Germinal center (tissue), 1 donor: ENCODE measurements around the gene CCS.
"Not testable (repeated sequence)": the region's sequence is repeated elsewhere in the genome, so short reads cannot be mapped to it uniquely, and the experiment has no call there.

Source experiments
- DNase-seq: peaks from one replicate; pipeline ENCODE4 v3.0.0; 2012; ENCODE audit warnings: mixed read lengths, low spot score

The CCS gene

DNA sequence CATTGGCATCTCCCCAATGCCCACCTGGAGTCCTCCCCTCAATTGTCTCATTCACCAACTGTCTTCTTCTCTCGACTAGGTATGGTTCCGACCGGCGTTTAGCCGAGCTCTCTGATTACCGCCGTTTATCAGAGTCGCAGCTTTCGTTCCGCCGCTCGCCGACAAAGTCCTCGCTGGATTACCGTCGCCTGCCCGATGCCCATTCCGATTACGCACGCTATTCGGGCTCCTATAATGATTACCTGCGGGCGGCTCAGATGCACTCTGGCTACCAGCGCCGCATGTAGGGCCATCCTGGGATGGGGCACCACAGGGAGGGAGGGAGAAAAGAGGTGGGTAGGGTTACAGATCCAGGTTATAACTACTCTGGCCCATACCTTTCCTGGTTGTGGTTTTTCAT, 33.4 kb downstream of the CCS start:
- DNase-seq, result no peak

DNA sequence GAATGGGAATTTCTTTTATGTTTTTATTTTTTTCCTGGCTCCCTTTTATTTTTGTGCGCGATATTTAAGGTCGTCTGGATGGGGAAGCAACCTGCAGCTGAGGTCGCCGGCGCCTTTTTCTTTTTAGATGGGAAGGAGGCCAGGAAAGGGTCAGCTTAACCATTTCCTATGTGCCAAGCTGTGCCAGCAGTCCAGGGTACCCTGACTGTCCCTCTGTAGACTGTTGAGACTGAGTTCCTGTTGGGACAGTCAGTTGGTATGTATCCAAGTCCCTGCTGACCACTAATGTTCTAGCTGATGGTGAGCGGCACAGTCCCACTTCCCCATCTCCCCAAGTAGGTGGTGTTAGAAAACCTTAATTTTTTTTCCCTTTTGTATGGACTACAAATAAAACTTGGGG, 33.9 kb downstream of the CCS start:
- DNase-seq, result no peak

DNA sequence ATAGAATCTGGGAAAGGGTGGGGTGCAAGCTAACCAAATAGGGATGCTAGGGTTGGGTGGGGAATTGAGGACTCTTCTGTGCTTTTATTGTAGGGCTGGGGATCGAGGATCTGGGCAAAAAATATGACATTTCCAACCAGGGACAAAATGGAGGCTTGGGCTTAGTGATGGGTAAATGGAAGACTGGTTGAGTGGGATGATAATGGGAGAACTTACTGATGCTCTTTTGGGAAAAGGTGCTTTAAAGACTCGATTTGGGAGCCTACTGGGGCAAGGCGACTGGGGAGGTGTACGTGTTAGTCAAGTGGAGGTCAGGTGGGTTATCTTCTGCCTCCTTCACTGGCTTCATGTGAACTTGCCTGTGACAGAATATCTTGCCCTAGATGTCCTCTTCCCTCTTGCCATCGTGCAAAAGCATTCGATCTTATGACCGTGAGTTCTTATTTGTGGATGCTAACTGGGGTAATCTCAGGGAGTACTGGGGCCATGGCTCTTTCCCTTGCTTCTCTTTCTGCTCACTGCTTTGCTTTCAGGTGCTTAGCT, 35.1 kb downstream of the CCS start:
- DNase-seq, result no peak

DNA sequence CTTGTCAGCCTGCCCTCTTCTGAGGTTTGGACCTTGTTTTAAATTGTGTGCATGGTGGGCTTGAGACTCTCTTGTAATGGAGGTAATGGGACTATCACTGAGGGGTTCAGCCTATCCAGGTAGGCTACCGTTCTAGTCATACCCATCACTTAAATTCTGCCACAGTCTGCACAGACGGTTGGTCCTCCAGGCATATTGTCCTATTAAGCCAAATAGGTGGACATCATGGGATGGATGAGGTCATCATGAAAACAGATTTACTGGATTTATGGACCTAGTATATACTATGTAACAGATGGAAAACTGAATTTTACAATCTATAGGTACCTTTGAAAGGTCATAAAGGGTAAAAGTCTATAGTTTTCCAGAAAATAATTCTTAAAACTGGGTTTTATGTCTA, 36.4 kb downstream of the CCS start:
- no peak for DNase-seq

DNA sequence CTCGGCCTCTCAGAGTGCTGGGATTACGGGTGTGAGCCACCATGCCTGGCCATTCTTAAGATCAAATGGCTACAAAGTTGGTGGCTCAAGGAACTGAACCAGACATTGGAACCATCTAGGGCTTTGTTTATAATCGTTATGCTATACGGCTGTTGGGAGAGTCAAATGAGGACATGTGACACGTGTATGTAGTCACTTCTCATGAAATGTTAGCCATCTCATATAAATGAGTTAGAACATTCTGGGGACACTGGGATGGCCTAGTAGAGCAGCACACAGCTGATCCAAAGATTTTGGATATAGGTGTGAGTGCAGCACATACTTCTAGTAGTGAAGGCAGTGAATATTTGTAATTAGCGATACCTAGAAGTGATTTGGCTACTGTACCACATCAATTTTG, 38.9 kb downstream of the CCS start:
- no peak for DNase-seq

DNA sequence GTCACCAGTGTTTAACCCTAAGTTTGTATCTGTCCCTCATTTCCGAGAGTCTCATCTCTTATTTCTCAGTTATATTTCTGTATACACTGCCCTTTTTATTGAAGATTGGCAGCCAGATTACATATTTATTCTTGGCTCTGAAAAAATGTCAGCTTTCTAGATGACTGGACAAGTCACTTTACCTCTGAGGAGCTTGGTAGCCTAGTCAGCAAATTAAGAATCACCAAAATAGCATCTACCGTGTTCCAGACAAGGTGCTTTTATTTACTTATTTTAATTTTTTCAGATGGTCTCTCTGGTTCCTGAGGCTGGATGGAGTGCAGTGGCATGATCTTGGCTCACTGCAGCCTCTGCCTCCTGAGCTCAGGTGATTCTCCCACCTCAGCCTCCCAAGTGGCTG, 40.0 kb downstream of the CCS start:
- no peak for DNase-seq

DNA sequence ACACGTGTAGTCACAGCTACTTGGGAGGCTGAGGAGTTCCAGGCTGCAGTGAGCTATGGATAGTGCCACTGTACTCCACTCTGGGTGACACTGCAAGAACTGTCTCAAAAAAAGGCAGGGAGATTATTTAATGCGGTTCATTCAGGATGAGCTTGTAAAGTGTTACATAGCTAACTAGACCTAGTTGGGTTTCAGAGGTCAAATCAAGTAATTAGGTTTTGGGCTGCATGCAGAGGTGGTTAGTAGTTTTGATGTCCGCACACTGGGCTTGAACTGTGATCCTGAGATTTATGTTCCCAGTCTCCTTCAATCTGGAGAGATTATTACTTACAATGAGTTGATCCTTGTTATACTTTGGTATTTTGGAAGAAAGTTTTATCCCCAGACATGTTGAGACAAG, 43.4 kb downstream of the CCS start:
- DNase-seq, result no peak

DNA sequence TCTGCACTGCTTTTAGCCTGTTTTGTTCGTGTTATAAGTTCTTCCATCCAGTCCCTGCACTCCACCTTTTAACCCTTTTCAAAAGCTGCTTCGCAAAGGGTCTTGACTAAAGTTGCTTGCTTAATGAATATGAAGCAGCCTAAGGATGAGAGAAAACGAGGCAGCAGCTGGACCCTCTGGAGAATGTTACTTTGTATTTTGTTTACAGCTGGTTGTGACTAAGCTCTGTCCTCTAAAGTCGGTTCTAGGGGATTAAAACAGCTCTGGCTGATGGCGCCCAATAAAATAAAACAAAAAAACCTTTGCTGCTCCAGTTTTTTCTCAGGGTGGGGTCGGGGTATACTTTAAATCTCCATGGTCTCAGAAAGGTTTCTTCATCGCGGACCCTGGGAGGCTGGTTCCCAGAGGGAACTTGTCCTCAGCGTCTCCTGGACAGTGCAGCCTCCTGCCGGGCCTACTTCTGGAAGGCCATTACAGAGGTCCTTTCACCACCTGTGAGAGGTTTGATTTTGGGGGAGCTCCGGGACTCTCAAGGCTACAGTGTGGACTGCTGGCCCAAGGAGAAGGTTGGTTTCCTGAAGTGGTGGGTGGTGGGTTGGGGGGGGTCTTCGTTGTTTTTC, 44.7 kb downstream of the CCS start:
- DNase-seq, result no peak

DNA sequence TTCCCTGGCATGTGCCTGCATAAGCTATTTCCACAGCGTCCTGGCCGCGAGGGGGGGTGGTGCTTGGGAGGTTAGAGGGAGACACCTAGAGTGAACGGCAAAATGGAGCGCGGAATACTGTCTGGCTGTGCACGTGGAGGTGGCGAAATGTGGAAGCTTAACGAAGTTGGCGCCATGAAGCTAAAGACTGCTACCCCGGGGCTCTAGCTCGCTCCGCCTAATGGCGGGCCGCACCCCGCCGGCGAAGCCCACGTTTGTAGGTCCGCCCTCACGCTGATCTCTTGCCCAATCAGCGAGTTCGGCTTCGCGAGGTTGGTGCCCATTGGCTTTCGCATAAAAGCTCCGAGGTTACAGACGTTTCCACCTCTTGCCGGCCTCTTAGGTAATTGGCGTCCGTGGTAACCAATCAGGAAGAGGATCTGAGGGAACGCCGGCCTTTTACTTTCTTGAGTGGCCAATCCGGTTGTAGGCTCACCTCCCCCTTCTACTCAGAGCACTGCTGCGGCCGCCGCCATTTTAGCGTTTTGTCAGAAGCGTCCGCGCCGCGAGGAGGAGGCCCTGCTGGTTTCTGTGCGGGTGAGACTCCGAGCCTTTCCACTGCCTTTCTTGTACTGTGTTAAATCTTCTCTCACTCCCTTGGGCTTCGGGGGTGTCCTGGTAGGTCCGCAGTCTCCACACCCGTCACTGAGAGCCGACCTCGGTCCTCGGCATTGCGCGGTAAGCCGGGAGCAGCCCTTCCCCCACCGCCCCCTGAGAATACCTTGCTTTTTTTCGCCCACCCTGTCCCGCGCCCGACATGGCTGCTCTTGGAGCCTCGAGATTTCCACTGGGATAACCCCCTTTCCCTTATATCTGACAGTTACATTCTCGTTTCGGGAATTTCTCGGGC, 45.4 kb downstream of the CCS start, which contains the start of gene RBM4:
RBM4 (plus strand) TSS at position 527 of the 889 bp plus-strand sequence. CDS start 1,009 bp downstream, outside the sequence.
- DNase-seq, result peak; percentile 100

DNA sequence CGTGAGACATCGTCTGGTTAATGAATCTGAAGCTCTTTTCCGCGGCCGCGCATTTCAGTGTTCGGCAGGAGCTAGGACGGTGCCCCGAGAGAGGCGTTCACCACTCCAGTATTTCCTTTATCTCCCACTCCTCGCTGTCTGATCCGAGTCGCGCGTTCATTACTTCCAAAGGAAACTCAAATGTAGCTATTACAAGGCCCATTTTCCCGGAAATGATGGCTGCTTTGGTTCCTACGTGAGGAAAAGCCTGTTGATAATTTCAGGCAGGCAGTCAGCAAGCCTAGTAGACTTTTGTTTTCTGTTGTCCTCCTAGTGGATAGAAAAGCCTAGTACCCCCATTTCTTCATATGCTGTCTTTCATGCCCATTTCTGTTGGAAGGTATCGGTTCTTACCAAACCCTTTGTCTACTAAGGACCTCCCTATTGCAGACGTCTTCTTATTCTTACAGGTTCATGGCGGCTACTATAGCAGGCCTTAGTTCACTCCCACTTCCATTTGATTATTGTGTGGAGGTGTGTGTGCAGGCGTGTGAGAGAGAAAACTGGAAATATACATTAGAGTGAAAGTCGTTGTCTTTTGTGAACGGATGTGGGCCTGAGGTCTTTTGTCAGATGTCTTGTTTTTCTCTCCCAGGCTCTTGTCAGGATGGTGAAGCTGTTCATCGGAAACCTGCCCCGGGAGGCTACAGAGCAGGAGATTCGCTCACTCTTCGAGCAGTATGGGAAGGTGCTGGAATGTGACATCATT, 46.3 kb downstream of the CCS start:
- DNase-seq, result no peak

DNA sequence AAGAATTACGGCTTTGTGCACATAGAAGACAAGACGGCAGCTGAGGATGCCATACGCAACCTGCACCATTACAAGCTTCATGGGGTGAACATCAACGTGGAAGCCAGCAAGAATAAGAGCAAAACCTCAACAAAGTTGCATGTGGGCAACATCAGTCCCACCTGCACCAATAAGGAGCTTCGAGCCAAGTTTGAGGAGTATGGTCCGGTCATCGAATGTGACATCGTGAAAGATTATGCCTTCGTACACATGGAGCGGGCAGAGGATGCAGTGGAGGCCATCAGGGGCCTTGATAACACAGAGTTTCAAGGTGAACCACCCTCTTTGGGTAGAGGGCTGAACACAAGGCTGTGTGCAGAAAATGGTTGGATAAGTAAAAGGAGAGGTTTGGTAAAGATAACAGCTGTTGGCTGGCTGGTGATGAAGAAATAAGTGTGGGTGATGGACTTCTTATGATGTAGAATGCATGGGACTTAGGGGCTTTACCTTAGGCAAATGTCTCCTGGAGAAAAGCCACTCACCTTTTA, 46.9 kb downstream of the CCS start:
- DNase-seq, result not testable (repeated sequence)

DNA sequence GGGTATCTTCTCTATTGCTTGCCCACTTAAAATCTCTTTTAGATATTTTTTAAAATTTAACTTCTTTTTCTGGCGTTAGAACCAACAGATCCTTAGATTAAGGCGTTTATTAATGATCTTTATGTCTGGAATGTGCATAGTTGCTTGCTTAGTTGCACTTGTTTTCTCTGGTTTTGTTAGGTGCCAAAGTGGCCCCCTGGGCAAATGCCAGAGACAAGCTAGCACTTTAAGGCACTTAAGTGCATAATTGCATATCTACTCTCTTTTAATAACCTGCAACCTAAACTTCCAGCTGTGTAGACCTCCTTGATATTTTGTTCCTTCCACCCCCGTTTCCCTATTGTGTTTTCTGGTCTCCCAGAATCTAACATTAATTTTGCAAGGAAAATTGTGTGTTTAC, 48.8 kb downstream of the CCS start:
- no peak for DNase-seq

DNA sequence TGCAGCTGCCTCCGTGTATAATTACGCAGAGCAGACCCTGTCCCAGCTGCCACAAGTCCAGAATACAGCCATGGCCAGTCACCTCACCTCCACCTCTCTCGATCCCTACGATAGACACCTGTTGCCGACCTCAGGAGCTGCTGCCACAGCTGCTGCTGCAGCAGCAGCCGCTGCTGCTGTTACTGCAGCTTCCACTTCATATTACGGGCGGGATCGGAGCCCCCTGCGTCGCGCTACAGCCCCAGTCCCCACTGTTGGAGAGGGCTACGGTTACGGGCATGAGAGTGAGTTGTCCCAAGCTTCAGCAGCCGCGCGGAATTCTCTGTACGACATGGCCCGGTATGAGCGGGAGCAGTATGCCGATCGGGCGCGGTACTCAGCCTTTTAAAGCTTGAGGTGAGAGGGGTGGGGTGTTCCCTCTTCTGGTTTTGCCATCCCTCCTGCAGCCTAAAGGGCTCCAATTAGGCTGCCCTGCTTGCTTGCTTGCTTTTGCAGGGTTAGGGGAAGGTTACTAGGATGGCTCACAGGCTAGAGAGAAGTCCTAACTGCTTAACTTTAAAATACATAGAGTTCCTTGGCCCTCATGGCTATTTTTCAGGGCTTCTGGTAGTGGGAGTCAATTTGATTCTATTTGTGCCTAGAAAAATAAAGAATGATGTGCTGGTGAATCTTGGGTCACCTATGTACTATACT, 50.9 kb downstream of the CCS start:
- no peak for DNase-seq

DNA sequence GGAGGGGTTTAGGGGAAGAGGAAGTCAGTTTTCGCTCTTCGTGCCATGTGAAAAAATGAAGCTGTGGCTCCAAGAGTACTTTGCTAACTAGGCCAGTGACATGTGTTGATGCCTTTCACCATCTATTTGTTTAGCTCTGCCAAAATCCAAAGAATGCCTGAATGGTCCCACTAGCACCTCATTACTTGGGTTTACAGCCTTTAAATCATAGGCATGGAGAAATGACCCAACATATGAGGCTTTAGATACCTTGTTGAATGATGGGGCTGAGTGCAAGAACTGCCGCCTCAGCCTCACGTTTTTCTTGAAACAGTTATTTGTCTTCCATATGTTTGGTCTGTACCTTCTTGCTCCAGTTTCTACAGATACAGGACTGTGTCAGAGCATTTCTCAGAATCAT, 53.8 kb downstream of the CCS start:
- DNase-seq, result no peak

DNA sequence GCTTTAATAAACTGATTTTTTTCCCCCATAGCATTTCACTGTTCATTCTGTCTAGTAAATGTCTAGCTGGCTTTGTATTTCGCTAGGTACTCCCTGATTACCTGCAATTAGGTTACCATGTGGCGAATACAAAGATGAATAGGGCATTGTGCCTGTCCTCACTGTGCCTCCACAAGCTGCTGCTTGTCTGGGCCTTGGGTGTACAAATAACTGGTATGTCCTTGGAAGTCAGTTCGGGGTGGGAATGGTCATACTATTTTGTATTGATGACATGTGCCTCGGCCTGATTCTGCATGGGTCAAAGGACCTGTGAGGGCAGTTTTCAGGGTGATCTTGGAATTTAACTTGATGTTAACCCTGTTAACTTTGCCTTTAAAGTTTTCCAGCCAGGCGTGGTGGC, 56.9 kb downstream of the CCS start:
- DNase-seq, result no peak

DNA sequence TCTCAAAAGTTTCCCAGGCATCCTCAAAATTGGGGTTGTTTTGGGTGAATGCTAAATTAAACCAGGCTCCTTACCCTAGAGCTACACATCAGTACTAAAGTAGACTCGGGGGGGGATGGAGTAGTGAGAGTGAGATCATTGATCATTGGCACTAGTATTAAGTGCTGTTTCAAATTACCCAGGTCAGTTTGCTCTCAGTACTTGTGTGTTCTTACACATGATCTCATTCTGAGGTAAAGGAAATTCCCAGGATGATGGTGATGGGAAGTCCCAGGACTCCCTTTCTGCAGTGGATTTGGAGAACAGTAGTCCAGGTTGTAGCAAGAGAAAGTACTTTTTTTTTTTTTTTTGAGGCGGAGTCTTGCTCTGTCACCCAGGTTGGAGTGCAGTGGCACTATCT, 58.0 kb downstream of the CCS start:
- DNase-seq, result no peak

DNA sequence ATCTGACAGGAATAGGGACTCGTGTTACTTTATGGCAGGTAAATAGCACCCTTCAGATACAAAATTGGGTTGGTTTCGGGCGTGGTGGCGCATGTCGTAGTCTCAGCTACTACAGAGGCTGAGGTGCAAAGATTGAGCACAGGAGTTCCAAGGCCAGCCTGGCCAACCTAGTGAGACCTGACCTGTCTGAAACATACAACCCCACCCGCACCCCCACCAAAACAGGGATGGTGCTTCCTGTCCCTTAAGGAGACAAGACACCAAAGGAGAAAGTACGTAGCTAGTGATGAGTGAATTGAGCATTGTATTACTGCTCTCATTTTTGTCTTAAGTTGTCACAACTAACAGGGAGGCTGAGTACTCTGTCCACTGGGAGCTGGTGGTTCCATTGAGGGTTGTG, 59.7 kb downstream of the CCS start:
- DNase-seq, result no peak

DNA sequence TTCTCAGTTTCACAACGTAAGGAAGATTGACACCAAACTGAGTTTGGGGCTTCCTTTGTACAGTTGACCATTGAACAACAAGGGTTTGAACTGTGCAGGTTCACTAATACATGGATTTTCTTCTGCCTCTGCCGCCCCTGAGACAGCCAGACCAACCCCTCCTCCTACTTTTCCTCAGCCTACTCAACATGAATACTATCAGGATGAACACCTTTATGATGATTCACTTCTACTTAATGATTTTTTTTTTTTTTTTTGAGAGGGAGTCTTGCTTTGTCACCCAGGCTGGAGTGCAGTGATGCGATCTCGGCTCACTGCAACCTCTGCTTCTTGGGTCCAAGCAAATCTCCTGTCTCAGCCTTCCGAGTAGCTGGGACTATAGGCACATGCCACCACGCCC, 60.1 kb downstream of the CCS start:
- DNase-seq, result no peak
